Measurements from ENCODE around the gene ADAP1.

ADAP1 gene

DNA sequence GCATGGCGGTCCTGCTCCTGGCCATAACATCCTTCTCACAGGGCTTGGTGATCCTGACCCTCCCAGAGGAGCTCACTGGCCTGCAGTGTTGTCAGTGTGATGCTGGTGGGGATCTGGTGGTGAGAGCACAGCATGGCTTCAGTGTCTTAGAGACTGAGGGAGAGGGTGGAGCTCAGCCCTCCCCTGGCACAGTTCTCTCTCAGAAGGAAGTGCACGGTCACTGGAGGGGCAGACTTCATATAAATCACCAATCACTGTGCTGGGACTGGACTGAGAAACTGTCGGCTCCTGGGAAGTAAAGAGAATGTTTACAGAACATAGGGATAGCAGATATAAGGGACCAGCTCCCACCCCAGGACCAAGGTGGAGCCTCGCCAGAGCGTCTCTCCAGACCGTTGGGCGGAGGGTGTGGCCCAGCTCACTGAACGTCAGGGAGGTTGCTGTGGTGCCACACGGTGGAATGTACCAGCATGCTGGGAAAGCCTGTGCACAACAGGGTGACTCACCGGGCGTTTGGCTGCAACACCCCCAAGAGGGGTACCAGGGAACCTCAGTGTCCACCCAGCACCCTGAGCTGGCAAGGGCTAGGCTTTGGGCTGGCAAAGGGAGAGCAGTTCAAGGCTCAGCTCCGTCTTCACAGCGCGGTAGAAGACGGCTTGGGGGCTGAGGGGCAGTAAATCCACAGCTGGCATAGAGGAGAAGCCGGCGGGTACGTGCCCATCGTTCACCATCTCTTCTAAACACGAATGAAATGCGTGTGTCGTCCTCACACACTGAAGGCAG lies 86.9 kb downstream of the ADAP1 start:
- Histone ChIP-seq H4K20me1 (ENCODE audit: insufficient read depth, low read length) (no peaks in the 10 kb centered on the region), H3K4me1 (ENCODE audit: insufficient read depth, low read length, severe bottlenecking) (no peaks in the 10 kb centered on the region), H3K9me2 (ENCODE audit: low read depth, low read length) (no peaks in the 10 kb centered on the region), H3K27me3 (ENCODE audit: insufficient read depth, low read length) (no peaks in the 10 kb centered on the region), H2AFZ (ENCODE audit: low read length) (no peak overlapping the region), H3K4me3 (ENCODE audit: low read depth, low read length, poor library complexity, severe bottlenecking) (no peak overlapping the region), H3K27ac (ENCODE audit: low read depth, low read length, poor library complexity, severe bottlenecking) (no peak overlapping the region), H3K9ac (ENCODE audit: low read length) (no peak overlapping the region), H3F3A (ENCODE audit: insufficient read depth, low read length) (no peaks in the 10 kb centered on the region), H3K36me3 (ENCODE audit: insufficient read depth, low read length) (peaks cover 67% of the 10 kb centered on the region), H3K4me2 (ENCODE audit: low read length) (no peak overlapping the region), H3K9me3 (ENCODE audit: low read length) (no peaks in the 10 kb centered on the region), H3K79me2 (ENCODE audit: insufficient read depth, low read length) (no peaks in the 10 kb centered on the region)
- TF ChIP-seq, protein P1, sequence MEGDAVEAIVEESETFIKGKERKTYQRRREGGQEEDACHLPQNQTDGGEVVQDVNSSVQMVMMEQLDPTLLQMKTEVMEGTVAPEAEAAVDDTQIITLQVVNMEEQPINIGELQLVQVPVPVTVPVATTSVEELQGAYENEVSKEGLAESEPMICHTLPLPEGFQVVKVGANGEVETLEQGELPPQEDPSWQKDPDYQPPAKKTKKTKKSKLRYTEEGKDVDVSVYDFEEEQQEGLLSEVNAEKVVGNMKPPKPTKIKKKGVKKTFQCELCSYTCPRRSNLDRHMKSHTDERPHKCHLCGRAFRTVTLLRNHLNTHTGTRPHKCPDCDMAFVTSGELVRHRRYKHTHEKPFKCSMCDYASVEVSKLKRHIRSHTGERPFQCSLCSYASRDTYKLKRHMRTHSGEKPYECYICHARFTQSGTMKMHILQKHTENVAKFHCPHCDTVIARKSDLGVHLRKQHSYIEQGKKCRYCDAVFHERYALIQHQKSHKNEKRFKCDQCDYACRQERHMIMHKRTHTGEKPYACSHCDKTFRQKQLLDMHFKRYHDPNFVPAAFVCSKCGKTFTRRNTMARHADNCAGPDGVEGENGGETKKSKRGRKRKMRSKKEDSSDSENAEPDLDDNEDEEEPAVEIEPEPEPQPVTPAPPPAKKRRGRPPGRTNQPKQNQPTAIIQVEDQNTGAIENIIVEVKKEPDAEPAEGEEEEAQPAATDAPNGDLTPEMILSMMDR (IDR thresholded peaks at IDR 0.05; ENCODE audit: low read length) = no peak
- TF ChIP-seq EZH2 (IDR thresholded peaks at IDR 0.05; ENCODE audit: borderline replicate concordance, low read length) = no peak

DNA sequence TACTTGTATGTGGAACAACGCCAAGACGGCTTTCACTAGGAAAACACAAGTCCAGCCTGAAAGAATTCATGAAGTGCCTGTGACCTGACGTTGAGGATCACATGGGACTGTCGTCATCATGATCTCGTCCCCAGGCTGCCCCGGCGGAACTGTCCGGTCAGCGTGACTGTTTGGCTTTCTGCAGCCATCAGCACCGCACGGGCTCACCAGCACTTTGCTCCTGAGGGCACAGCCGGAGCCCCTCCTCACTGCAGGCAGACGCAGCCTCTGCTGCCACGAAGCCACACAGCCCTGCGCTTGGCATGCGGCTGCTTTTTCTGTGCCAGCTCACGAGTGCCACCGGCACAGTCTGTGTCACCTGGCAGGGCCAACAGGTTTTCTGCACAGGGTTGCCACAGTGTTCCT lies 87.5 kb downstream of the ADAP1 start:
- no peak overlapping the region for H3K27ac ChIP-seq (ENCODE audit: low read depth, low read length, poor library complexity, severe bottlenecking)
- no peaks in the 10 kb centered on the region for H3K4me1 ChIP-seq (ENCODE audit: insufficient read depth, low read length, severe bottlenecking)
- no peak overlapping the region for H2AFZ ChIP-seq (ENCODE audit: low read length)
- H4K20me1 ChIP-seq (ENCODE audit: insufficient read depth, low read length) = no peaks in the 10 kb centered on the region
- no peaks in the 10 kb centered on the region for H3F3A ChIP-seq (ENCODE audit: insufficient read depth, low read length)
- no peaks in the 10 kb centered on the region for H3K79me2 ChIP-seq (ENCODE audit: insufficient read depth, low read length)
- no peak overlapping the region for H3K4me2 ChIP-seq (ENCODE audit: low read length)
- H3K4me3 ChIP-seq (ENCODE audit: low read depth, low read length, poor library complexity, severe bottlenecking) = no peak overlapping the region
- no peak overlapping the region for H3K9ac ChIP-seq (ENCODE audit: low read length)
- peaks cover 67% of the 10 kb centered on the region for H3K36me3 ChIP-seq (ENCODE audit: insufficient read depth, low read length)
- TF ChIP-seq, protein P1 (IDR thresholded peaks at IDR 0.05; ENCODE audit: low read length) = no peak
- TF ChIP-seq EZH2 (IDR thresholded peaks at IDR 0.05; ENCODE audit: borderline replicate concordance, low read length) = no peak
- H3K9me2 ChIP-seq (ENCODE audit: low read depth, low read length) = no peaks in the 10 kb centered on the region
- no peaks in the 10 kb centered on the region for H3K9me3 ChIP-seq (ENCODE audit: low read length)
- no peaks in the 10 kb centered on the region for H3K27me3 ChIP-seq (ENCODE audit: insufficient read depth, low read length)

DNA sequence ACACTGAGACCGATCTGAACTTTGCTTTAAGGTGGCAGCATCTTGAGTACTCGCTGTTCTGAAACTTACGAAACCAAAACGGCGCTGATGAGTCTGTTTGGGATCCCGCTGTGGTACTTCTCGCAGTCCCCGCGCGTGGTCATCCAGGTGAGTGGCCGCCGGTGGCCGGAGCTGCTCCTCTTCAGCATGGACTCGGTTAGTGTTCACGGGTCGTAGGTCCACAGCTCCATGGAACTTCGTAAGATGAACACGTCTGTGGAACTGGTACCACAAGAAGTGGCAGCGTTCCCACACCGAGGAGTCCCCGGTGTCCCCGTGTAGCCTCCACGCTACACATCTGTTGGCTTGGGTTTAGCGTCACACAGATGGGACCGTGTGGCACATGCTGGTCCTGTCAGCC lies 88.6 kb downstream of the ADAP1 start:
- Histone ChIP-seq H3K36me3 (ENCODE audit: insufficient read depth, low read length) (peaks cover 72% of the 10 kb centered on the region), H3K79me2 (ENCODE audit: insufficient read depth, low read length) (no peaks in the 10 kb centered on the region), H2AFZ (ENCODE audit: low read length) (no peak overlapping the region), H4K20me1 (ENCODE audit: insufficient read depth, low read length) (no peaks in the 10 kb centered on the region), H3K4me2 (ENCODE audit: low read length) (no peak overlapping the region), H3K4me3 (ENCODE audit: low read depth, low read length, poor library complexity, severe bottlenecking) (no peak overlapping the region), H3K9me2 (ENCODE audit: low read depth, low read length) (no peaks in the 10 kb centered on the region), H3K27ac (ENCODE audit: low read depth, low read length, poor library complexity, severe bottlenecking) (no peak overlapping the region), H3K9me3 (ENCODE audit: low read length) (no peaks in the 10 kb centered on the region), H3K4me1 (ENCODE audit: insufficient read depth, low read length, severe bottlenecking) (no peaks in the 10 kb centered on the region), H3K27me3 (ENCODE audit: insufficient read depth, low read length) (no peaks in the 10 kb centered on the region), H3K9ac (ENCODE audit: low read length) (no peak overlapping the region), H3F3A (ENCODE audit: insufficient read depth, low read length) (no peaks in the 10 kb centered on the region)
- TF ChIP-seq, protein P1 (IDR thresholded peaks at IDR 0.05; ENCODE audit: low read length) = no peak
- no peak for TF ChIP-seq EZH2 (IDR thresholded peaks at IDR 0.05; ENCODE audit: borderline replicate concordance, low read length)
